ENCODE measurements around the gene ZNFX1.

Gene ZNFX1

DNA sequence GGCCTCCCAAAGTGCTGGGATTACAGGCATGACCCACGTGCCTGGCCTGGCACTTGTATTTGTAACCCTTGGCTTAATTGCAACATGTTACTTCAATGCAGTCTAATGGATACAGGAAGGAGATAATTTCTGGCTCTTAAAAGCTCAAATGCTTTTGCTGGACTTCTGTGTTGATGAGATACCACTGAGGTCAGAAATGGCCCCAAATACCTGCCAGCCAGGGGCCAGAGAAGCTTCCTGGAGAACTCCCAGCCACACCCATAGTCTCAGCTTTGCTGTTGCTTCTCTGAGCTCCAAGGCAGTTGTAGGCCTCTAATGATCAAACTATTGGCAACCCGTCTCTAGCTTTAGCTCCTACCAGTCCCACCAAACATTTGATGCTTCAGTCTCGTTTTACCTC lies 14.2 kb upstream of the ZNFX1 start:
- DNase-seq (ENCODE audit: low read depth, low spot score), result no peak

DNA sequence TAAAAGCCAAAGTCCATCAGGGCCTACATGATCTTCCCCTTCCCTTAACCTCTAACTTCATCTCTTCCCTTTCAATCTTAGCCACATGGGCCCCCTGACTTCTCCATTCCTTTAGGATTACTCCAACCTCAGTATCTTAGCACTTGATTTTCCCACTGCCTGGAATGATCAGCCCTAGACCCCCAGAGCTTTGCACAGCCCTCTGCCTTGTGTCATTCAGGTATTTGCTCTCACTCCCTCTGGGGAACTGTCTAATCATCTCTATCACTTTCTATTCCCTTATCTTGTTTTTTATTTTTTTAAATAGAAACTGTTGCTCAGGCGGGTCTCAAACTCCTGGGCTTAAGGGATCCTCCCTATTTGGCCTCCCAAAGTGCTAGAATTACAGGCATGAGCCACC lies 13.3 kb upstream of the ZNFX1 start:
- no peak for DNase-seq (ENCODE audit: low read depth, low spot score)

DNA sequence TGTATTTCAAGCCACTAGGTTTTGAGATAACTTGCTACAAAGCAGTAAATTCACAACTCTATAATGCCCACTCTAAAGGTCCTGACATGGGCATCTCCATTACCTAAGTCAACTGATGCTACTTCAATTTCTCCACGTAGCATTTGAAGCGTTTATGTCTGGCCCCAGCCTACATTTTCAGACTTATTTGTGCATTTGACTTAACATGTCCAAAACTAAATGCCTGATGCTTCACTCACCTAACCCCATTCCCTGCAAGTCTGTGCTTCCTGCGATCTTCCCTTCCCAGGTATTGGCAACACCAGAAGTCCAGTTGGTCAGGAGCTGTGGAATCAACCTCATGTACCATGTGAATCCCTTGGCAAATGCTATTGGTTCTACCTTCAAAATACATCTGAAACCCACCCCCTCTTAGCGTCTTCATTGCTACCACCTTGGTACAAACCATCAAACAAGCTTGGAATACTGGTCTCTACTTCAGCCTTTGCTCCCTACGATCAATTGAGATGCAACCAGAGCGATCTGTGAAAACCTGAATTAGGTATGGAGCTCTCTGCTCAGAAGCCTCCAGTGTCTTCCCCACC lies 12.8 kb upstream of the ZNFX1 start:
- no peak for DNase-seq (ENCODE audit: low read depth, low spot score)

DNA sequence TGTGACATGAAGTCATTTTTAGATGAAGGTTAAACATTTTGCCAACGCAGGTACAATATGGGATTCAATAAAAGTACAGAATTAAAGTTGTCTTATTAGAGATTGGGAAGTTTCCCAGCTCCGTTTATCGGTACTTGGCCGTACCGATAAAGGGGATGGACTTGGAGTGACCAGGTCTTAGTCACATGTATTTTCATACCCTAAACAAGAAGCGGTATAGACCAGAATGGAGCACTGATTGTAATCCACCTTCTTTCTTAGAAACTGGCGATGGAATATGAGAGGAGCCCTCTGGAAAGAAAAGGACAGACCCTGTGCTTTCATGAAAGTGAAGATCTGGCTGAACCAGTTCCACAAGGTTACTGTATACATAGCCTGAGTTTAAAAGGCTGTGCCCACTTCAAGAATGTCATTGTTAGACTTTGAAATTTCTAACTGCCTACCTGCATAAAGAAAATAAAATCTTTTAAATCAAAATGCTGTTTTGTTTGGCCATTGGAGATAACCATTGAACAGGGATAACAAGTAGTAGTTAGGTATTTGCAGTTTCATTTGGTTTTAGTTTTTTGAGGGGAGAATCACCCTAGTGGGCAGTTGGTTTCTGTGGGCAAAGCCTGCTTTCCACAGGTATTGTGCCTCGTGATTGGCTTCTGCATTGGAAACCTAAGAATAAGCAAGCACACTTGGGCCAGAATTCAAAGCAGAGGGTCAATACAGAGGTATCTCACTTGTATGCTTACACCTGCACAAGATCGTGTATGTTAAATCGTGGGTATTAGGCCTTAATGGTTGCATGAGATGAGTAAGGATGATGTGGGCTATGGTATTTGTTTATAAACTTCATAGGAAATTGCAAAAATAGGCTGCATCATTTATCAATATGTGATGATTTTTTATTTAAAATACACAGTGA lies 11.2 kb upstream of the ZNFX1 start:
- no peak for DNase-seq (ENCODE audit: low read depth, low spot score)

DNA sequence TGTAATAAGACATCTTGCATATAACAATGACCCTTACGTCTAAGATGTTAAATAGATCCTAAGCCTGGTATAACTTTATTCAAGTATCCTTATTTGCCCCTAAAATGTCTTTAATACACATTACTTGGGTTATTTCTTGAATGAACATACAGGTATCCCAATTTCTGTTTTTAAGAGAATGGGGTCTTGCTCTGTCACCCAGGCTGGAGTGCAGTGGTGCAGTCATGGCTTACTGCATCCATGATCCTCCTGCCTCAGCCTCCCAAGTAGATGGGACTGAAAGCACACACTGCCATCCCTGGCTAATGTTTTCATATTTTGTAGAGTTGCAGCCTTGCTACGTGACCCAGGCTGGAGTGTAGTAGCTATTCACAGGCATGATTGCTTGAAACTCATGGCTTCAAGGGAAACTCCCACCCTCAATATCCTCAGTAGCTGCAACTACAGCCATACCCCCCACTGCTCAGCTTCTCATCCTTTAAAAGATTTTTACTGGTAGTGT lies 10.4 kb upstream of the ZNFX1 start:
- DNase-seq (ENCODE audit: low read depth, low spot score), result no peak

DNA sequence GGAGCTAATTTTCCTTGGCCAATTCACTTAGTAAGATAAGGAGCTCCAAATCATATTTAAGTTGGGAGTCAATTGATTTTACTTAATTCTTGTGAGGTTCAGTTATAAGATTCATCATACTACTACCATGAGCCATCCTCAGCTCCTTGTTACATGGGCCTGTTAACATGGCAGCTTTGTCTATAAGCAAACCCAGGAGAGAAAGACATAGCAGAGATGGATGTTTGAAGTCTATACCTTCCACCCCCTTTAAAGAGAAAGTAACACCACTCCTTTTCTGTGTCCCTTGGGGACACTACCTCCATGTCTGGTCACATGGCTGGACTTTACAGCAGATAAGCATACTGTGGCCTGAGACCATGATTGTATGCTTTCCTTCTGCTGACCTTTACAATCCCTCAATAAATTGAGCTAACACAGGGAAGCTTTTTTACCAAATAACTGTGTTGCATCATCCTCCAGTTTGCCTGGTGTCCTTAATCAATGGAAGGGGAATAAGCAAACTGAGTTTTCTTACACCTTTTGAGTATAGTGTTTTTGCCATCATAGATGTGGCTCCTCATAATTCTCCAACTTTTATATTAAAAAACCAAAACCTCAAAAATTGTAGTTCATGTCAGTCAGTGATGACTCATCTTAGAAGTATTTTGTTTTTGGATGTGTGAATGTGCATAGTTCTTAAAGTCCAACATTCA lies 9.8 kb upstream of the ZNFX1 start:
- DNase-seq (ENCODE audit: low read depth, low spot score), result no peak

DNA sequence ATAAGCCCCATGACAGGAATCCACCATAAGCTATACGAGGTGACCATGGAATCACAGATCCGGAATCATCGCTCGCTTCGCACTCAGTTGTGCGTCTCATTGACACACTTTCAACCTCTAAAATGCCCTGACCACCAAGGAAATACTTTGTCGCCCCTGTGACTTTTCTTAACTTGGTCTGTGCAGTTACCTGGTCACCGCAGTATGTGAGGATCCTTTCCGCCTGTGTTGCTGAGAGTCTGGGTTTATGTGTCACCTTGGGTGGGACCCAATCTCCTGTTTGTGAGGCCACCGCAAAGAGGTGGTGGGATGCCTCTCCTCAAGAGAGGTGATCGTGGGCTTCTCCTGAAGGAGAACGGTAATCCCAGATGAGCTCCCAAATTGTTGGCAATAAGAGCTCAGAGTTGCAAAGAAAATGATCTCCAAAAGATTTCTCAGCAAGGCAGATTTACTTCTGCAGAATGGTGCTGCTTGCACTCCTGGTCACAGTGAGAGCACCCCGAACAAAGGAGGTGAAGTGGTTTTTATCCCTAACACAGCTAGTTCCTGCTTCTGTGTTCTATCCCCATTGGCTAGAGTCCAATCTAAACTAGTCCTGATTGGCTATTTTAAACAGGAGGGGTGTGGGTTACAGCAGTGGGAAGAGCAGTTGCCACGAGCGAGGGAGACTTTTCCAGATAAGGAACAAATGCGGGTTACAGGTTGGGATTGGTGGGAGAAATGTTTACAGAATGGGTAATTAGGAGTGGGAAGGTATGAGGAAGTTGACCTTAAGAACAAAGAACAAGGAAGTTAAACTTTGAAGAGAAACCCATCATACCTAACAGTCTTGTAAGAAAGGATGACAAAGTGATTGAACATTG lies 9.1 kb upstream of the ZNFX1 start:
- DNase-seq (ENCODE audit: low read depth, low spot score), result no peak

DNA sequence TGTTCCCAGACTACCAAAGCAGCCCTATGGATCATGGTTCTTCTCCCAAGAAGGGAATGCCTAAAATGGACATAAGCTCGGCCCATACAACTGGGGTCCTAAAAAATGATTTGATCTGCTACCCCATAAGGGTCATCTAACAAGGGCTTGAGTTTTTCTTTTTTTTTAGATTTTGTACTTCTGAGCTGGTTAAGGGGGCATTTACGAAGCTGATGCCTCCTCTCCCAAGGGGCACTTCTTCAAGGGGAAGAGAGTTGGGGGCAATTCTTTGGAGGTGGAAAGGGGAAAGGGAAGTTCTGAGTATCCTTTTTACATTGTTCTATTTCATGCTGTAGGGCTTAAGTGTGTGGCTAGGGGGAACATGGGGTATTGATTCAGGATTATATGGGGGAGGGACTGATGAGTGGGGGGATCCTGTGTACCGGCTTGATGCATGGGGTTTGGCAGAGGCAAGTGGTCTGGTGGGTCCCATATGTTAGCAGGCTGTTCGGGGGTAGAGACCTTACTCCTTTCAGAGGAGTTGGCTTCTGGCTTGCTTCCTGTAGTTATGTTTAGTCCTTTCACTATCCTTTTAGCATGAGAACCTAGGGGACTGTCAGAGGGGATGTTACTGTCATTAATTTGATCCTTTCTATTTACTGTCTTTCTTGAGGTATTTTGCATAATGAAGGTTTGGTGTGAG lies 8.1 kb upstream of the ZNFX1 start:
- no peak for DNase-seq (ENCODE audit: low read depth, low spot score)

DNA sequence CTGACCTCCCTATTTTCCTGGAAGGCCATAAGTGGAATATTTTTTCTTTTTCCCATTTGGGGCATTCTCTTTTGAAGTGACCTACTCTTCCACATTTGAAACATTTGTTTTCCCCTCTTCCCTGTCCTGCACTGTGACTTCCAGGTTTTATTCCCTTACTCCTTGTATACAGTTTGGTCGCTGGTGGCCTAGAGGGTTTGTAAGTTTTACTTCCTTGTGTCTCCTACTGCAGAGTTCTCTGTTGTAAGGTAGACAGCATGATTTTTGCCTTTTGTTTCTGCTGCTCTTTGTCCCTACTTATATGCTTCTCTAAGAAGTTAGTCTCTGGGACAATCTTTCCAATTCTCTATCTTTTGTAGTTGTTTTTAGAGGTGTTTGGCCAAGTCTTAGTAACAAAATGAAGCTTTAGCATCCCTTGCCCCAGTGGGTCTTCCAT lies 7.4 kb upstream of the ZNFX1 start:
- DNase-seq (ENCODE audit: low read depth, low spot score), result no peak

DNA sequence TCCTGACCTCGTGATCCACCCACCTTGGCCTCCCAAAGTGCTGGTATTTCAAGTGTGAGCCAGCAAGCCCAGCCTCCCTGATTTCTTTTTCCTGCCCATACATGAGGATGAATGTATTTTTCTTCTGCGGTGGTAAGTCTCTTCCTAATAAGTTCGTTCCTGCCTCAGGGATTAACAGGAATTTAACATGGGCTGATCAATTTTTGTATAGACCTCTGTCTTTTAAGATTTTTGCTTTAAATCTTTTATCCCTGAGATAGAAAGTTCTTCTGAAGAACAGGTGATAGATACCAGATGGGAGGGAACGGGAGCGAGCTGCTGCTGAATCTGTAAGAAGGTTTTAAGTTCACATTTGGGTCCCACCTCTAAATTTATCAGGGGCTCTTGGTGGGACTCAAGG lies 7.0 kb upstream of the ZNFX1 start:
- no peak for DNase-seq (ENCODE audit: low read depth, low spot score)

DNA sequence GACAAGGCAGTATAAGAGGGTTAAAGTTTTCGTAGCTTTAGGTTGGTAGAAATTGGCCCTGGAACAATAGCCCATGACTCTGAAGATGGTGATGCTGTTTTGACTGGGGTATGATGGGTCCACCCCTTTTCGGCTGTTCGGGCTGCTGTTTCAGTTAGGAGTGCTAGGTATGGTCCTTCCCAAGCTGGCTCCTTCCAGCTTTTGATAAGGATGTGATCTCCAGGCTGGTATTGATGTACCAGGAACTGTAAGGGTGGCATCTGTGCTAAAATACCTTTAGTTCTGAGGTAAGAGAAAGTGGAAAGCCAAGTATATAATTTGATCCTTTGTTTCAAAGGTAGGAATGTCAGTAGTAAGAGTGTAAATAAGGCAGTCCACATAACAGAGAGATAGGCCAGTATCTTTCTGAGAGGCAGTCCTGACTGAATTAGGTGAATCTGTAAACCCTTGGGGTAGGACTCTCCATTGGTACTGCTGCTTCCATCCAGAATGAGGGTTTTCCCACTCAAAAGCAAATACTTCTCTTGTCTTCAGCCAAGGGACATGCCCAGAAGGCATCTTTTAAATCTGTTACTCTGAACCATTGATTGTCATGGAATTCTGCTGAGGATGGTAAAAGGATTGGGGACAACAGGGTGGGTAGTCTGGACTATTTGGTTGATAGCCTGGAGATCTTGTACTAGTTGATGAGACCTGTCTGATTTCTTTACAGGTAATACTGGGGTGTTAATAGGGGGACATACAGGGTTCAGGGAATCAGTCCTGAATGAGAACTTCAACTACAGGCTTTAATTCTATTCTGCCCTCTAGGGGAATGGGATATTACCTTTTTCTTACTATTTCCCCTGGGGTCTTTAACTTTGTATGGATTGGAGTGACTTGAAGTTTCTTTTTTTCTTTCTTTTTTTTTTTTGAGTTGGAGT lies 6.1 kb upstream of the ZNFX1 start:
- DNase-seq (ENCODE audit: low read depth, low spot score), result no peak

DNA sequence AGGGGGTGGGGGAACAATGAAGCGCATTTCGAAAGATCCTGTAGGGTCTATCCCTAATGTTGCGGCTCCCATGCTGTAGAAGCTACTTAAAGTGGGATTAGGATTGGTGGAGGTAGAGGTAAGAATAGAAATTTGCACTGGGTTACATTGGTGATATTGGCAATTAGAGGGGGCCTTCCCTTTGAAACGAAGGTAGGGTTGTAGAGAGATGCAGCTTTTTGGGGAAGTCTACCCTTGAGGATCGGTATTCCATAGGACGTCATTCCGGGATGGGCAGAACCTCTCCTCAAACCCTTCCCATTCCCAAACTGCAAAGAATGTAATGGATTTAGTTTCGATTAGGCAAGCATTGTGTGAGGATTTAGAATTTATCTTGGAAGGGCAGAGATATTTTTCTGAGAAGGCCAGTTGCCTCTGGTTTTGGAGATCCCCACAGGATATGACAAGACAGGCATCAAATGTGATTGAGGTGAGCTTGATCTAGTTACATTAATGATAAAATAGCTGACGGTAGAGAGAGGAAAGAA lies 5.4 kb upstream of the ZNFX1 start:
- no peak for DNase-seq (ENCODE audit: low read depth, low spot score)

DNA sequence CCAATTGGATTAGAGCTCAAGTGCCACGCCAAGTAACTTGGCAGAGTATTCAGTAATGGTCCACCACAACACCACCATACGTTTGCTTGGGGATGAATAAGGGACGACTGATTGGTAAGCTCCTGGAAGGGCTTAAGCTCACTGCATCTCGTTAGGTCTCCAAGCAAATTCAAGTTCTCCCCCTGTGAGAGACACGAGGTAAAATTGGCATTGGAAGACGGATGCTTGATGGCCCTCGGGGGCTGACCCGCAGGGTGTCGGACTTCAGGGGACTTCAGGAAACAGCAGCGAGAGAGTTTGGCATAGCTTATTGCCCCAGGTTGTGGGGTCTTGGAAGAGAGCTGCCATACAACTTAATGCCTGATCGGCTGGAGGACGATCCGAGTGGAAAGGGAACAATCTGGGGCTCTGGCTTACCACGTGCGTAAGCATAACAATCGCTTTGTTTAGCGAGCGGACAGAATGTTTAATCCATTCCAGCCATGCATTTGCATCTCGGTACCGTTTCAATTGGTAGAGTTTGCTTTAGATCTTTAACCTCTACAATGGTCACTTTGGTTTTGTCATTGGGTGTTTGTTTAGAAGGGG lies 4.8 kb upstream of the ZNFX1 start:
- DNase-seq (ENCODE audit: low read depth, low spot score), result no peak

DNA sequence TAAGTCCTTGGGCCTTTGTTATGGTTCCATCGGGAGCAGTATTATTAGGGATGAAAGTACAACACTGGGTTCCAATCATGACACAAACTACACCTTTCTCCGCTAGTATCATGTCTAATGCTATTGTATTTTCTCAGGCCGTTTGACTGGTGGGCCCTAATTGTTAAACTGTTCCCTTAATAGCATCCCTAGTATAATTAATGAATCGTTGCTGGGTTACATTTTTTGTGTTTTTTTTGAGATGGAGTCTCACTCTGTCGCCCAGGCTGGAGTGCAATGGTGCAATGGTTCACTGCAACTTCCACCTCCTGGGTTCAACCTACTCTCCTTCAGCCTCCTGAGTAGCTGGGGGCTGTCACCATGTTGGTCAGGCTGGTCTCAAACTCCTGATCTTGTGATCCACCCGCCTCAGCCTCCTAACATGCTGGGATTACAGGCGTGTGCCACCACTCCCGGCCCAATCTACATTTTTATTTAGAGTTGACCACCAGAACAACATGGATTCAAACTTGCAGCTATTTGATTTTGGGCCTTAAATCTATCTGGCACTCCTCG lies 4.1 kb upstream of the ZNFX1 start:
- DNase-seq (ENCODE audit: low read depth, low spot score), result no peak

DNA sequence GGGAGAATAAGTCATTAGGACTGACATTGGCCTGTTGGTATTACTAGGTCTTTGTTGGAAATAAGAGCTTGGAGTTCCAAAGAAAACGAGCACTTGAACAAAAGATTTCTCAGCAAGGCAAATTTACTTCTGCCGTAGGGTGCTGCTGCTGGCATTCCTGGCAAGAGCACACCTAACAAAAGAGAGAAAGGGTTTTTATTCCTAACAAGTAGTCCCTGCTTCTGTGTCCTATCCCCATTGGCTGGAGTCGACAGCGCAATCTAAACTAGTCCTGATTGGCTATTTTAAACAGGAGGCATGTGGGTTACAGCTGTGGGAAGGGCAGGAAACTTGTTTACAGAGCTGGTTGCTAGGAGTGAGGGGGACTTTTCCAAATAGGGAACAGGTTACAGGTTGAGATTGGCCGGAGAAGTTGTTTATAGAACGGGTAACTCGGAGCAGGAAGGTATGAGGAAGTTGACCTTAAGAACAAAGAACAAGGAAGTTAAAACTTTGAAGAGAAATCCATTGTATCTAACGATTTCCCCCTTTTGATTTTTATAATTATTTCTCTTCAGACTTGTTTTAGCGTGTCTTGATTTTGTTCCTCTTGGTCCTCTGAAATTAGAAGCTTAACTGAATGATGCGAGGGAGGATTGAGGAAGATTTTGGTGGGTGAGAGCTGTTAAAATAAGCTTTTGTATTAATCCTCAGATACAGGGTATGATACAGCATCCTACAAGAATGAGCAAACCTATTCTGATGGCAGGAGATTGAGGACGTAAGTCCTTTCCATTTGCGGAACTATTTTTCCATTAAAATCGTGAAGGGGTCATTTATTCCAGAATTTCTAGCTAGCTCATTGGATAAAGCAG lies 3.4 kb upstream of the ZNFX1 start:
- no peak for DNase-seq (ENCODE audit: low read depth, low spot score)

DNA sequence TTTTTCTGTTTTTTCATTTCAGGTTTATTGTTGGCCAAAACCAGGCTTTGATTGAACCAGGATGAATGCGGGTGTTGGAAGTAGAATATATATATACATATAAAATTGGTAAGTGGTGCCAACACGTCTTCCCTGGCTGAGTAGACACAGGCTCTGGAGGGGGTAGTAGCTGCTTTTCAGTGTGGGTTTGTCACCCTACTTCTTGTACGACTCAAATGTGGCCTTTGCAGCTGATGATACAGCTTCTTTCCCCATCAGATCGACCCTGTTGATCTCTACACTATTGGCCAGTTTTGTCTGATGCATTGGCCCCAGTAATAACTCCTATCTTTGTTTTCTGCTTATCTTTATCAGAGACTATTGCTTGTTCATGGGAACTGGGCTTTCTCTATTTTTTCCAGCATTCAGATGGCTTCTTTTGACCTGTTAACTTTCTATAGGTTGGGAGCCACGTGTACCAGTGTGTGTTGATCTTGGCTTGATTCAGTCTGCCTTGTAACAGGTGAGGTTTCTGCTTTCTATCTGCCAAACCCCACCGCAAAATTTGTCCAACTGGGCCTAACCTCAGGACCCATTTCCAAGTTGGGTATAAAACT lies 2.7 kb upstream of the ZNFX1 start:
- no peak for DNase-seq (ENCODE audit: low read depth, low spot score)

DNA sequence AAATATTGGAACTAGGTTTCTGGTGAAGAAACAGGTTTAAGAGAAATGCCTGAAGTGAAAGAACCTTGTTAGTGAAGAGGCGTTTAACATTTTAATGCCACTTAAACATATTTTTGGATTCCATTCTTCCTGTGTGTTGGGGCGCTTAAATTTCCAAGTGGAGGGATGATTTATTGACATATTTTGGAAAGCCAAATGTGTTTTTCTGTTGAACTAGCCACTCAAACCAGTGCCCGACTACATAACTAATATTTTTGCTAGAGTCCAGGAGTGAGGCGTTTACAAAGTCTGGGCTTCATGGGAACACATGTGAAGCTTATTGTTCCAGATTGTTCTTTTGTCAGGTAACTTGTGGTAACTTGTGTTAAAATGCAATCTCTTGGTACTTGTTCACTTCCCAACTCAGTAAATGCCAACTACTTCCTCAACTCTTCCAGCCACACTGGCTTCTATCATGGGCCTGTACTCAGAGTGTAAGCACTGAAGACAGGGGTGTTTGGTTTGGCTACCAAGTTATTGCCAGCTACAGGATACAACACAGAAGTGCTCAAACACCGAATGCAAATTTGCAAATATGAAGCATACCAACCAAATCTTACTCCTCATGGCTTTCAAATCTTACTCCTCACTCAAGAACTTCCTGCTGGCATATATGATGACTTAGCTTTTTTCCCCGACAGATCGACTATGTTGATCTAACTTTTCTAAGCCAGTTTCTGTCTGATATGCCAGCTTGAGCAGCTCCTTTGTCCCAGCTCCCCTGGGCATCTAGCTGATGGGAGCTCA lies 2.0 kb upstream of the ZNFX1 start:
- no peak for DNase-seq (ENCODE audit: low read depth, low spot score)

All from brain pericyte (primary cell).